Measurements from ENCODE around the gene DACH1. TPM values are rescaled to one million over a fixed set of nuclear protein-coding genes. Genes with fewer than 3 reads are reported as not detected.

Gene DACH1
- total and polyA plus RNA-seq, 11 donors, result 1.2 to 3.8 (median 2.1) TPM

DNA sequence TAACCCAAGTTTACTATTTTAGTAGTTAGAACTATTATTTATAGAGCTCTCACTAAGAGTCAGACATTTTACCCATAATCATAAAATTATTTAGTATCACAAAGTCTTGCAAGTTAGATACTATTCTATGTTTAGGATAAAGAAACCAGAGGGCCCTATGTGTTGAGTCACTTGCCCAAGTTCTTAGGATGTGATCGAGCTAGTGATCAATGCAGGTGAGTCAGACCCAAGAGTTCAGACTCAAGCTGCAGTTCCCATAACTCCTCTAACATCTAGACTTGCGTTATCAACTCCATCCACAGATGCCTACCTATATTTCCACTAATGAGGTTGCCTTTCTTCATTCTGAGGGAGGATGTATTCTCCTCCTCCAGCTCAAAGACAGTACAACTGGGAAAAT, 53.8 kb downstream of the DACH1 start:
- DNase-seq (no peak), ATAC-seq (no peak)
- Histone ChIP-seq H3K36me3 (no peaks in the 10 kb centered on the region), H3K27me3 (no peaks in the 10 kb centered on the region), H3K9me3 (no peaks in the 10 kb centered on the region), H3K4me1 (no peaks in the 10 kb centered on the region), H3K4me3 (no peak overlapping the region), H3K27ac (no peak overlapping the region)
- no peak for TF ChIP-seq POLR2A (IDR thresholded peaks at IDR 0.05)
- TF ChIP-seq, protein P1, sequence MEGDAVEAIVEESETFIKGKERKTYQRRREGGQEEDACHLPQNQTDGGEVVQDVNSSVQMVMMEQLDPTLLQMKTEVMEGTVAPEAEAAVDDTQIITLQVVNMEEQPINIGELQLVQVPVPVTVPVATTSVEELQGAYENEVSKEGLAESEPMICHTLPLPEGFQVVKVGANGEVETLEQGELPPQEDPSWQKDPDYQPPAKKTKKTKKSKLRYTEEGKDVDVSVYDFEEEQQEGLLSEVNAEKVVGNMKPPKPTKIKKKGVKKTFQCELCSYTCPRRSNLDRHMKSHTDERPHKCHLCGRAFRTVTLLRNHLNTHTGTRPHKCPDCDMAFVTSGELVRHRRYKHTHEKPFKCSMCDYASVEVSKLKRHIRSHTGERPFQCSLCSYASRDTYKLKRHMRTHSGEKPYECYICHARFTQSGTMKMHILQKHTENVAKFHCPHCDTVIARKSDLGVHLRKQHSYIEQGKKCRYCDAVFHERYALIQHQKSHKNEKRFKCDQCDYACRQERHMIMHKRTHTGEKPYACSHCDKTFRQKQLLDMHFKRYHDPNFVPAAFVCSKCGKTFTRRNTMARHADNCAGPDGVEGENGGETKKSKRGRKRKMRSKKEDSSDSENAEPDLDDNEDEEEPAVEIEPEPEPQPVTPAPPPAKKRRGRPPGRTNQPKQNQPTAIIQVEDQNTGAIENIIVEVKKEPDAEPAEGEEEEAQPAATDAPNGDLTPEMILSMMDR (IDR thresholded peaks at IDR 0.05), result no peak
- intact Hi-C loops (cut with DNase I), result no loop called here
- 96 to 98% (median 96%) methylated on average over 2 of the region's 2 CpGs for WGBS, 4 donors

DNA sequence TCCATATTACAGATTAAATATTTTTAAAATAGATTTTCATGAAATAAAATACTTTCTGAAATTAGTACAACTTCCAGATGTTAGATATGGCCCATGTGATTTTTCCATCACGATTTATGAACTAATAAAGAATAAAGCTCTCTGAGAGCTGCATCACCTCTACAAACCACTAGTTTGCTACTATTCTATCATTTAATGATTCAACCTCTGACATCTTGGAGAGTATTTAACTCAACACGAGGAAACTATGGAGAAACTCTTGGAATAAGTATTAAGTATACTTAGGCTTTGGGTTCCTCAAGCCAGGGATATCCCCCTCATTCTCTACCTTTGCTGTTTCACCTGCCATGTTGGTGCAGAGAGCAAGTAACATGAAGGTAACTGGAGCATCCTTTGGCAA, 55.7 kb downstream of the DACH1 start:
- H3K9me3 ChIP-seq, result no peaks in the 10 kb centered on the region
- no peak for ATAC-seq
- intact Hi-C loops (cut with DNase I), result no loop called here
- no peaks in the 10 kb centered on the region for H3K4me1 ChIP-seq
- no peak overlapping the region for H3K27ac ChIP-seq
- WGBS, 4 donors, result 70 to 76% (median 76%) methylated on average over 2 of the region's 2 CpGs
- no peak for TF ChIP-seq POLR2A (IDR thresholded peaks at IDR 0.05)
- TF ChIP-seq, protein P1 (IDR thresholded peaks at IDR 0.05), result no peak
- H3K36me3 ChIP-seq, result no peaks in the 10 kb centered on the region
- DNase-seq, result no peak
- H3K4me3 ChIP-seq, result no peak overlapping the region
- no peaks in the 10 kb centered on the region for H3K27me3 ChIP-seq

DNA sequence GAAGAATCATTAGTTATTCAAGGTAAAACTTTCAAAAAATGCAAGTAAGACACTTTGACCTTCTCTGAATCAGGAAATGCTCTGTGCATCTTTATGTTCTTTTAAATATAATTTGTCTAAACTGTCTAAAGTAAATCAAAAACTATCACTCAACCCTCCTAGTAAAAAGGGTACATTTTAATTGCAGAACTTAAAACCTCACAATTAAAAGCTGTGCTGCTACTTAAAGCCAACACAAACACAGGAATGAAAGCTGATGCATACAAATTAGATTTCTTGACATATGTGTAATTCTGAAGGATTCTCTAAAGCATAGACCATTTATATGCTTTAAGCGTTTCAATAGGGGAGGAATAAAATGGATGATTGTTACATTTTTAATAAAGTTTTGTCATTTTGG, 58.3 kb downstream of the DACH1 start:
- DNase-seq, result no peak
- Histone ChIP-seq H3K4me1 (no peaks in the 10 kb centered on the region), H3K36me3 (no peaks in the 10 kb centered on the region), H3K27ac (no peak overlapping the region), H3K4me3 (no peak overlapping the region), H3K9me3 (no peaks in the 10 kb centered on the region), H3K27me3 (no peaks in the 10 kb centered on the region)
- ATAC-seq, result no peak
- intact Hi-C loops (cut with DNase I), result no loop called here
- 92 to 98% (median 96%) methylated on average over 1 of the region's 1 CpG for WGBS, 4 donors
- TF ChIP-seq, protein P1 (IDR thresholded peaks at IDR 0.05), result no peak
- no peak for TF ChIP-seq POLR2A (IDR thresholded peaks at IDR 0.05)

DNA sequence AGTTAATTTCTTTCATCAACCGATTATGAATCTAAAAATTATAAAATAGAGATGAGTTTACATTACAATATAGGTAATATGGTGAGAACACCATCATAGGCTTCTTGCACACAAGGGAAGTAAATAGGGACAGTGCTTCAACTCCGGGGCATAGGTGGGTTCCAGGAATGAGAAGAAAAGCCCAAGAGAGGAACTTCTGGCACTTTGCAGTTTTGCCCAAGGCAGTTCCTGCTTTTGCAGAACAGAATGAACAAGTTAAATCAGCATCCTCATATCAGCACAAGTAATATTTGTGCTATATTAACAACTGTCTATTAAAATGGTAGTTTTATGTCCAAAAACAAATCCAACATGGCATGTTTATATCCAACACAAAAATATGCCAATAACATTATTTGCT, 60.1 kb downstream of the DACH1 start:
- Histone ChIP-seq H3K36me3 (no peaks in the 10 kb centered on the region), H3K27ac (no peak overlapping the region), H3K4me1 (peaks cover 0 to 9% (median 0%) of the 10 kb centered on the region in 12 donors), H3K9me3 (no peaks in the 10 kb centered on the region), H3K4me3 (no peak overlapping the region), H3K27me3 (no peaks in the 10 kb centered on the region)
- intact Hi-C loops (cut with DNase I), result no loop called here
- 89 to 93% (median 92%) methylated on average over 2 of the region's 2 CpGs for WGBS, 4 donors
- no peak for DNase-seq
- no peak for TF ChIP-seq POLR2A (IDR thresholded peaks at IDR 0.05)
- TF ChIP-seq, protein P1 (IDR thresholded peaks at IDR 0.05), result no peak
- no peak for ATAC-seq
